WTC11 (cell line): ENCODE data around the gene CD34.

Experiments
- CTCF ChIP-seq: fragments of 200-600 bp; IDR thresholded peaks from 2 replicates; pipeline ENCODE4 v1.8.0; 2022; ENCODE audit warnings: antibody characterized with exemption
- MLX ChIP-seq: sonication (generic); formaldehyde crosslinking; IDR thresholded peaks from 2 replicates; pipeline ENCODE4 v1.8.1; 2023; ENCODE audit warnings: mild to moderate bottlenecking, missing genetic modification reagents, moderate library complexity
- NFATC4 ChIP-seq: fragments of 250-450 bp; sonication (Bioruptor Pico); IDR thresholded peaks from 2 replicates; pipeline ENCODE4 v1.9.0; 2021; ENCODE audit warnings: mild to moderate bottlenecking
- NFYB ChIP-seq: sonication (generic); formaldehyde crosslinking; conservative IDR thresholded peaks from 2 replicates; pipeline ENCODE4 v1.8.0; 2022; ENCODE audit warnings: low read depth, missing genetic modification reagents
- TCF7 ChIP-seq: sonication (generic); formaldehyde crosslinking; IDR thresholded peaks from 2 replicates; pipeline ENCODE4 v1.8.0; 2022; ENCODE audit warnings: mild to moderate bottlenecking, low read depth, missing genetic modification reagents, moderate library complexity
- TP53 ChIP-seq: sonication (generic); formaldehyde crosslinking; IDR thresholded peaks from 2 replicates; pipeline ENCODE4 v1.8.1; 2023; ENCODE audit warnings: mild to moderate bottlenecking, missing genetic modification reagents
- ZMAT4 ChIP-seq: fragments of 250-450 bp; sonication (Bioruptor Pico); IDR thresholded peaks from 2 replicates; pipeline ENCODE4 v1.9.0; 2021; ENCODE audit warnings: mild to moderate bottlenecking

GRCh38 chr1:207911856-207912760 lies 1.2 kb upstream of the CD34 start:
- TF ChIP-seq NFATC4 (CRISPR knock-in tag), result no peak
- TF ChIP-seq MLX (CRISPR knock-in tag), result no peak
- TF ChIP-seq TCF7 (CRISPR knock-in tag), result no peak
- no peak for TF ChIP-seq ZMAT4
- no peak for TF ChIP-seq CTCF
- TF ChIP-seq NFYB (CRISPR knock-in tag), result no peak
- no peak for TF ChIP-seq TP53 (CRISPR knock-in tag)
